K562 (cell line): ENCODE data around the gene ANO9. TPM values are rescaled to one million over a fixed set of nuclear protein-coding genes. Genes with fewer than 3 reads are reported as not detected.
A peak's percentile ranks its signal among the peaks of the same experiment; 100 is the strongest.

Experiments used
- CBFB ChIP-seq: sonication (generic); formaldehyde crosslinking; IDR thresholded peaks from 2 replicates; pipeline ENCODE4 v1.4.0; 2020; ENCODE audit warnings: mild to moderate bottlenecking, missing genetic modification reagents
- E2F6 ChIP-seq, 2 experiments: IDR thresholded peaks; 2 replicates each; pipeline ENCODE4 v1.6.1; 2011; ENCODE audit warnings: borderline replicate concordance in 1 of 2, control low read depth in 1 of 2, low read depth in 1 of 2, low read length in 1 of 2, mild to moderate bottlenecking in 1 of 2, mixed read lengths in 1 of 2, moderate library complexity in 1 of 2; ENCODE audit not compliant: insufficient read depth in 1 of 2, insufficient read length in 1 of 2, poor library complexity in 1 of 2, severe bottlenecking in 1 of 2; ENCODE audit errors: extremely low read depth in 1 of 2
- EZH2 ChIP-seq: IDR thresholded peaks from 2 replicates; pipeline ENCODE4 v1.6.1; 2012; ENCODE audit warnings: low read depth, mild to moderate bottlenecking, inconsistent platforms, low read length, borderline replicate concordance
- HMG20B ChIP-seq: fragments of 250-450 bp; sonication (Bioruptor Pico); IDR thresholded peaks from 2 replicates; pipeline ENCODE4 v1.5.0; 2021; ENCODE audit warnings: mild to moderate bottlenecking
- HMGXB4 ChIP-seq: sonication (generic); formaldehyde crosslinking; IDR thresholded peaks from 2 replicates; pipeline ENCODE4 v1.8.1; 2023; ENCODE audit warnings: mild to moderate bottlenecking, missing genetic modification reagents
- KLF13 ChIP-seq: fragments of 450-650 bp; IDR thresholded peaks from 2 replicates; pipeline ENCODE4 v1.6.1; 2016; ENCODE audit warnings: missing genetic modification characterization, low read depth, mild to moderate bottlenecking, missing compliant biosample characterization, moderate library complexity, borderline replicate concordance
- SIN3B ChIP-seq: fragments of 450-650 bp; IDR thresholded peaks from 2 replicates; pipeline ENCODE4 v1.6.1; 2017; ENCODE audit warnings: low read depth, mild to moderate bottlenecking, moderate library complexity
- SIX5 ChIP-seq, 2 experiments: IDR thresholded peaks; 2 replicates each; pipeline ENCODE4 v1.6.1; 2011; ENCODE audit warnings: low read length in 2 of 2, borderline replicate concordance in 1 of 2, low read depth in 1 of 2, mild to moderate bottlenecking in 1 of 2, moderate library complexity in 1 of 2; ENCODE audit not compliant: insufficient read depth in 1 of 2
- TCFL5 ChIP-seq: fragments of 250-450 bp; sonication (Bioruptor Pico); conservative IDR thresholded peaks from 2 replicates; pipeline ENCODE4 v1.6.1; 2021; ENCODE audit warnings: mild to moderate bottlenecking, moderate library complexity, matching md5 sums
- U2AF2 ChIP-seq: fragments of 200-400 bp; formaldehyde crosslinking; optimal IDR thresholded peaks from 2 replicates; pipeline ENCODE3; 2017; ENCODE audit warnings: low read depth, mild to moderate bottlenecking, low read length
- ZC3H4 ChIP-seq: sonication (generic); formaldehyde crosslinking; IDR thresholded peaks from 2 replicates; pipeline ENCODE4 v1.9.0; 2021; ENCODE audit warnings: missing genetic modification reagents, borderline replicate concordance
- ZNF12 ChIP-seq: sonication (generic); formaldehyde crosslinking; IDR thresholded peaks from 2 replicates; pipeline ENCODE4 v1.4.0; 2020; ENCODE audit warnings: mild to moderate bottlenecking, missing genetic modification reagents
- ZNF140 ChIP-seq: fragments of 250-450 bp; sonication (Bioruptor Pico); IDR thresholded peaks from 2 replicates; pipeline ENCODE4 v1.8.0; 2021; ENCODE audit warnings: moderate library complexity, mild to moderate bottlenecking, inconsistent platforms
- ZNF3 ChIP-seq: fragments of 250-450 bp; sonication (Bioruptor Pico); IDR thresholded peaks from 2 replicates; pipeline ENCODE4 v1.5.0; 2021; ENCODE audit warnings: mild to moderate bottlenecking, moderate library complexity
- ZNF384 ChIP-seq: IDR thresholded peaks from 2 replicates; pipeline ENCODE4 v1.6.1; 2012; ENCODE audit warnings: low read depth, low read length, improper control_type of control experiment
- ZNF780A ChIP-seq: fragments of 250-450 bp; sonication (Bioruptor Pico); IDR thresholded peaks from 2 replicates; pipeline ENCODE4 v1.5.0; 2021; ENCODE audit warnings: mild to moderate bottlenecking
- polyA plus RNA-seq, 8 experiments: library from polyadenylated mRNA; depleted of rRNA in 4 of 8; stranded (reverse) in 5 of 8; unstranded in 3 of 8; fragments of >200 nt; fragmentation: Nextera tagmentation in 2 of 8; fragmentation: Illumina TruSeq in 1 of 8; extraction: Ambion mirVana in 2 of 8; extraction: Trizol in 1 of 8; gene quantifications; 2 replicates each; pipeline versions ENCODE4 v1.2.1 to v1.2.3, GENCODE V29; 2011 to 2014; ENCODE audit warnings: inconsistent platforms in 1 of 8, missing spikeins in 1 of 8
- total RNA-seq, 7 experiments: library from RNA; depleted of rRNA in 6 of 7; stranded (reverse); fragments of >200 nt in 6 of 7; fragmentation: Illumina TruSeq in 2 of 7; extraction: Trizol in 2 of 7; gene quantifications; 2 replicates each; pipeline versions ENCODE4 v1.2.1 to v1.2.3, GENCODE V29; 2011 to 2021; ENCODE audit warnings: low replicate concordance in 1 of 7
- TF ChIP-seq, protein P1 (sequence below), 3 experiments: fragments of 200-800 bp in 1 of 3; fragments of 250-450 bp in 1 of 3; fragments of 450-650 bp in 1 of 3; sonication (Bioruptor Pico) in 1 of 3; sonication (Bioruptor generic) in 1 of 3; formaldehyde crosslinking in 1 of 3; IDR thresholded peaks; 2 replicates each; pipeline versions ENCODE4 v1.6.1 to v1.8.0; 2016 to 2022; ENCODE audit warnings: mild to moderate bottlenecking in 2 of 3, missing genetic modification characterization in 2 of 3, missing compliant biosample characterization in 1 of 3, moderate library complexity in 1 of 3

Gene ANO9
- total and polyA plus RNA-seq, 9 of the 15 experiments (the other 6 are each of a cell fraction or from before 2014, with no cell fraction given) = 0.20 to 14.5 (median 4.5) TPM

DNA sequence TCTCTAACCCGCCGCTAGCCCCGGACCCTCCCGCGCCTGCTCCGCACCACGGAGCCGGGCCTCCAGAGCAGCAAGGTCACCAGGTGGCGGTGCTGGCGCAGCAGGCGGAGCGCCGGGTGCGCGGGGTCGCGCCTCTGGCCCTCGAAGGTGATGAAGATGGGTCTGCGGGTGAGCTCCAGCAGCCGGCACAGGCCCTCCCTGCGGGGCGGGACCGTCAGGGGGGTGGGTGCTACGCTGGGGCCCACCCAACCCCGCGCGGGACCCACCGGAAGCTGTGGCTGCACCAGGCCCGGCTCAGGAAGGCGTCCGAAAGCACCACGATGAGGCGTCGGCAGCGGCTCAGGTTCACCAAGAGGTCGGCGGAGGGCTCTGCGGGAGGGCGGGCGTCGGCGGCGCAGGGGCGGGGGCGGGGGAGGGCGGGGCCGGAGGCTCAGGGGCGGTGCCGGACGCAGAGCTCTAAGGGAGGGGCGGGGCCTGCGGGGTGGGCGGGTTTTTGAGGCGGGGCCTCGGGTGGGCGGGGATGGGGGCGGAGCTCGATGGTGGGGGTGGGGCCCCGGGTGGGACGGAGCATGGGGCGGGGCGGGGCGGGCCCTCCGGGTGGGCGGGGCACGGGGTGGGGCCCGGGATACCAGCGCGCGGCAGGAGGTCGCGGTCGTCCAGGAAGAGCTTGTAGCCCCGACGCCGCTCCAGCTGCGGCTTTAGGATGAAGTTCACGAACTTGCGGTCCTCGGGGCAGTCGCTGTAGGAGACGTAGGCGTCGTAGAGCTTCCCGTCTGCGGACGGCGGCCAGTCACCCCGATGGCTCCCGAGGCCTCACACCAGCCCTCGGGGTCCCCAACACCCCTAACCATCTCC lies 34.8 kb downstream of the ANO9 start (continued):
- TF ChIP-seq KLF13 (tag) (no peak), HMGXB4 (CRISPR knock-in tag) (no peak), EZH2 (no peak), TCFL5 (CRISPR knock-in tag) (no peak), ZNF12 (no peak), CBFB (CRISPR knock-in tag) (no peak), E2F6 (IDR thresholded peaks at IDR 0.05; ENCODE audit: borderline replicate concordance in 1 of 2, extremely low read depth in 1 of 2, insufficient read depth in 1 of 2, insufficient read length in 1 of 2, low read depth in 1 of 2, low read length in 1 of 2, poor library complexity in 1 of 2, severe bottlenecking in 1 of 2) (peak; percentile 72 to 94), ZC3H4 (no peak), ZNF3 (no peak), ZNF384 (no peak), ZNF140 (CRISPR knock-in tag) (no peak), ZNF780A (no peak), HMG20B (CRISPR knock-in tag) (no peak), U2AF2 (no peak), SIX5 (IDR thresholded peaks at IDR 0.05; ENCODE audit: borderline replicate concordance in 1 of 2, insufficient read depth in 1 of 2, low read depth in 1 of 2, low read length in 2 of 2) (no peak), SIN3B (peak; percentile 25; the same call in 1 of the 2 replicates)
- TF ChIP-seq, protein P1, sequence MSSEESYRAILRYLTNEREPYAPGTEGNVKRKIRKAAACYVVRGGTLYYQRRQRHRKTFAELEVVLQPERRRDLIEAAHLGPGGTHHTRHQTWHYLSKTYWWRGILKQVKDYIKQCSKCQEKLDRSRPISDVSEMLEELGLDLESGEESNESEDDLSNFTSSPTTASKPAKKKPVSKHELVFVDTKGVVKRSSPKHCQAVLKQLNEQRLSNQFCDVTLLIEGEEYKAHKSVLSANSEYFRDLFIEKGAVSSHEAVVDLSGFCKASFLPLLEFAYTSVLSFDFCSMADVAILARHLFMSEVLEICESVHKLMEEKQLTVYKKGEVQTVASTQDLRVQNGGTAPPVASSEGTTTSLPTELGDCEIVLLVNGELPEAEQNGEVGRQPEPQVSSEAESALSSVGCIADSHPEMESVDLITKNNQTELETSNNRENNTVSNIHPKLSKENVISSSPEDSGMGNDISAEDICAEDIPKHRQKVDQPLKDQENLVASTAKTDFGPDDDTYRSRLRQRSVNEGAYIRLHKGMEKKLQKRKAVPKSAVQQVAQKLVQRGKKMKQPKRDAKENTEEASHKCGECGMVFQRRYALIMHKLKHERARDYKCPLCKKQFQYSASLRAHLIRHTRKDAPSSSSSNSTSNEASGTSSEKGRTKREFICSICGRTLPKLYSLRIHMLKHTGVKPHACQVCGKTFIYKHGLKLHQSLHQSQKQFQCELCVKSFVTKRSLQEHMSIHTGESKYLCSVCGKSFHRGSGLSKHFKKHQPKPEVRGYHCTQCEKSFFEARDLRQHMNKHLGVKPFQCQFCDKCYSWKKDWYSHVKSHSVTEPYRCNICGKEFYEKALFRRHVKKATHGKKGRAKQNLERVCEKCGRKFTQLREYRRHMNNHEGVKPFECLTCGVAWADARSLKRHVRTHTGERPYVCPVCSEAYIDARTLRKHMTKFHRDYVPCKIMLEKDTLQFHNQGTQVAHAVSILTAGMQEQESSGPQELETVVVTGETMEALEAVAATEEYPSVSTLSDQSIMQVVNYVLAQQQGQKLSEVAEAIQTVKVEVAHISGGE (CRISPR knock-in tag; IDR thresholded peaks at IDR 0.05) = peak in 1 of 3 experiments; percentile 73; a peak in 2 of 6 replicates
